Measurements from ENCODE around the gene QRFP.

DNA sequence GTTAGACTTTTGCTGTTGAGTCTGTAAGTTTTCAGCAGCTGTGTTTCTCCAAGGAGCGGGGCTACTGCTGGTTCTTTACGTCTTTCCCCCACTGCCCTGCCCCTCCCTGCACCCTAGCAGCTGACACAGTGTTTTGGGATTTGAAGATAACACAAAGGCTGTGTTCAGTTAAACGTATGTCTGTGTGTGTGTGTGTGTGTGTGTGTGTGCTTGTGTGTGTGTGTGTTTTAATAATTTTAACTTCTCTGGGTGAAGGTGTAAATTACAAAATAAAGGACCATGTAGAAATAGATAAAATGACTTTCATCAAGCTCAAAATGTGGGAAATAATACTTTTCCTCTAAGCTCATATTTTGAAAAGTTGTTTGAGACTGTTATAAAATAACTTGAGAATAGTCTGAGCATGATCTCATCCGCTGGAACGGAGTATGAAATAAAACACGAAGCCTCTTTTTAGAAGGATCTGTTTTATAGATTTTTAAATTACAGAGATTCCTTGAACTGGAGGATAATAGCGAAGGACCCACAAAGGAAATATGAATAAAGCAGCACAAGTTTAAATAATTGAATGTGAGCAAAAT, 50.6 kb downstream of the QRFP start:
- TF ChIP-seq, protein P1, sequence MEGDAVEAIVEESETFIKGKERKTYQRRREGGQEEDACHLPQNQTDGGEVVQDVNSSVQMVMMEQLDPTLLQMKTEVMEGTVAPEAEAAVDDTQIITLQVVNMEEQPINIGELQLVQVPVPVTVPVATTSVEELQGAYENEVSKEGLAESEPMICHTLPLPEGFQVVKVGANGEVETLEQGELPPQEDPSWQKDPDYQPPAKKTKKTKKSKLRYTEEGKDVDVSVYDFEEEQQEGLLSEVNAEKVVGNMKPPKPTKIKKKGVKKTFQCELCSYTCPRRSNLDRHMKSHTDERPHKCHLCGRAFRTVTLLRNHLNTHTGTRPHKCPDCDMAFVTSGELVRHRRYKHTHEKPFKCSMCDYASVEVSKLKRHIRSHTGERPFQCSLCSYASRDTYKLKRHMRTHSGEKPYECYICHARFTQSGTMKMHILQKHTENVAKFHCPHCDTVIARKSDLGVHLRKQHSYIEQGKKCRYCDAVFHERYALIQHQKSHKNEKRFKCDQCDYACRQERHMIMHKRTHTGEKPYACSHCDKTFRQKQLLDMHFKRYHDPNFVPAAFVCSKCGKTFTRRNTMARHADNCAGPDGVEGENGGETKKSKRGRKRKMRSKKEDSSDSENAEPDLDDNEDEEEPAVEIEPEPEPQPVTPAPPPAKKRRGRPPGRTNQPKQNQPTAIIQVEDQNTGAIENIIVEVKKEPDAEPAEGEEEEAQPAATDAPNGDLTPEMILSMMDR (conservative IDR thresholded peaks at IDR 0.05; ENCODE audit: low read depth, low read length) = no peak
- TF ChIP-seq EZH2phosphoT487 (IDR thresholded peaks at IDR 0.05; ENCODE audit: borderline replicate concordance, low read length) (no peak), EZH2 (IDR thresholded peaks at IDR 0.05; ENCODE audit: low read length, unreplicated experiment) (no peak)
